GM19099 (cell line): ENCODE measurements around the gene NBAS.

Experiments
- POLR2A ChIP-seq: IDR thresholded peaks from 3 replicates; pipeline ENCODE4 v1.6.1; 2011; ENCODE audit warnings: low read depth; ENCODE audit not compliant: insufficient read length; ENCODE audit errors: extremely low read depth

The NBAS gene

GRCh38 chr2:15521641-15522181, 39.4 kb downstream of the NBAS start:
- no peak for TF ChIP-seq POLR2A

- no peak for TF ChIP-seq POLR2A
Measured at GRCh38 chr2:15520346-15520745, 40.8 kb downstream of the NBAS start.

GRCh38 chr2:15517793-15518192, 43.3 kb downstream of the NBAS start:
- no peak for TF ChIP-seq POLR2A

GRCh38 chr2:15511686-15512085, 49.4 kb downstream of the NBAS start:
- no peak for TF ChIP-seq POLR2A

- TF ChIP-seq POLR2A: no peak
Measured at GRCh38 chr2:15510552-15510951, 50.6 kb downstream of the NBAS start.

GRCh38 chr2:15510131-15510530, 51.0 kb downstream of the NBAS start:
- no peak for TF ChIP-seq POLR2A

GRCh38 chr2:15507697-15508096, 53.4 kb downstream of the NBAS start:
- TF ChIP-seq POLR2A: no peak

- TF ChIP-seq POLR2A: no peak
Measured at GRCh38 chr2:15507061-15507460, 54.1 kb downstream of the NBAS start.

GRCh38 chr2:15506229-15506819, 54.8 kb downstream of the NBAS start:
- TF ChIP-seq POLR2A: no peak

- TF ChIP-seq POLR2A: no peak
Measured at GRCh38 chr2:15504882-15505663, 56.1 kb downstream of the NBAS start.

GRCh38 chr2:15498554-15498953, 62.6 kb downstream of the NBAS start:
- TF ChIP-seq POLR2A: no peak

GRCh38 chr2:15494877-15495276, 66.3 kb downstream of the NBAS start:
- no peak for TF ChIP-seq POLR2A

- TF ChIP-seq POLR2A: no peak
Measured at GRCh38 chr2:15492773-15493325, 68.3 kb downstream of the NBAS start.

GRCh38 chr2:15486770-15487169, 74.4 kb downstream of the NBAS start:
- TF ChIP-seq POLR2A: no peak

GRCh38 chr2:15485949-15486348, 75.2 kb downstream of the NBAS start:
- no peak for TF ChIP-seq POLR2A

GRCh38 chr2:15481000-15481399, 80.1 kb downstream of the NBAS start:
- TF ChIP-seq POLR2A: no peak
